C4-2B (cell line): Measurements from ENCODE around the gene SYT2.

Experiments
- ZFX ChIP-seq: fragments of 450-650 bp; IDR thresholded peaks from 2 replicates; pipeline ENCODE4 v1.6.1; 2017
- TF ChIP-seq, protein P1 (sequence below): fragments of 450-650 bp; conservative IDR thresholded peaks from 2 replicates; pipeline ENCODE4 v1.5.1; 2017; ENCODE audit warnings: mild to moderate bottlenecking

DNA sequence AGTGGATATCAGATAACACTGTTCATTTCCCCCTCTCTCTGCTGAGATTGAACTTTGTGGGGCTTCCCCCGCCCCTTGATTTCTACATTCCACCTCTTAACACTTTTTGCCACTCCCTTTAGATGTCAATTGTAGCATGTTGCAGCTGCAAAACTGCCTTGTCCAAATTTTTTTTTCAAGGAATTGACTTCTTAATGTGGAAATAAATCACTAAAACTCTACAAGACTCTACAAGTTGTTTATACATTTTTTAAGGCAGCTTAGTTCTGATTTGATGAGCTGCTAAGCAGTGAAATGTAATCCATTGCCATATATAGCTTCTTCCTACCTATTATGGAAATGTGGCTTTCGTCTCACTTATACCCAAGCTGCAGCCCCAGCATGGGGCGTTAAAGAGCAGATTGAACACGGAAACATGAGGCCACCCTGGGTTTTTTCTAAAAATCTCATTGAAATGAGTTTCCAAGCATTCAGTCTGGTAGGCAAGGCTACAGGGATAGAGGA is 132.2 kb downstream of the SYT2 start:
- TF ChIP-seq, protein P1, sequence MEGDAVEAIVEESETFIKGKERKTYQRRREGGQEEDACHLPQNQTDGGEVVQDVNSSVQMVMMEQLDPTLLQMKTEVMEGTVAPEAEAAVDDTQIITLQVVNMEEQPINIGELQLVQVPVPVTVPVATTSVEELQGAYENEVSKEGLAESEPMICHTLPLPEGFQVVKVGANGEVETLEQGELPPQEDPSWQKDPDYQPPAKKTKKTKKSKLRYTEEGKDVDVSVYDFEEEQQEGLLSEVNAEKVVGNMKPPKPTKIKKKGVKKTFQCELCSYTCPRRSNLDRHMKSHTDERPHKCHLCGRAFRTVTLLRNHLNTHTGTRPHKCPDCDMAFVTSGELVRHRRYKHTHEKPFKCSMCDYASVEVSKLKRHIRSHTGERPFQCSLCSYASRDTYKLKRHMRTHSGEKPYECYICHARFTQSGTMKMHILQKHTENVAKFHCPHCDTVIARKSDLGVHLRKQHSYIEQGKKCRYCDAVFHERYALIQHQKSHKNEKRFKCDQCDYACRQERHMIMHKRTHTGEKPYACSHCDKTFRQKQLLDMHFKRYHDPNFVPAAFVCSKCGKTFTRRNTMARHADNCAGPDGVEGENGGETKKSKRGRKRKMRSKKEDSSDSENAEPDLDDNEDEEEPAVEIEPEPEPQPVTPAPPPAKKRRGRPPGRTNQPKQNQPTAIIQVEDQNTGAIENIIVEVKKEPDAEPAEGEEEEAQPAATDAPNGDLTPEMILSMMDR = no peak
- TF ChIP-seq ZFX = no peak
